NCI-H1048 (cell line): ENCODE measurements around the gene SPHK1.

Experiments
- DNase-seq: peaks from one replicate; lab custom pipeline; 2025; lab: John Stamatoyannopoulos, UW

Gene SPHK1

DNA sequence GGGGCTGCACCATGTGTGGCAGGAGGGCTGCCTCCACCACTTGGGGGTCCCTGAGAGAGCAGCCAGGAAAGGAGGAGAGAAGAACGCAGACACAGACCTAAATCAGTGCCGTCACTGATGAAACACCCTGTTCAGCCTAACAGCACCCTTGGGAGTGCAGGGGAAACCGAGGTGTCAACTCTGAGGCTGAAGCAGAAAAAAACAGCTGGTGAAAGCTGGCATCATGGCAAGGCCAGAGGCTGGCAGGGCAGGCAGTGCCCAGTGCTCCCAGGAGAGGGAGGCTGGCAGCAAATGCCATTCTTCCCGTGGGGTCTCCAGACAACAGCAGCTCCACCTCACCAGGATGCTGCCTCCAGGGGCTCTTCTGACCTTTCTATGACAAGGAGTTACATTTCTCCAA lies 23.1 kb downstream of the SPHK1 start:
- DNase-seq: no peak

DNA sequence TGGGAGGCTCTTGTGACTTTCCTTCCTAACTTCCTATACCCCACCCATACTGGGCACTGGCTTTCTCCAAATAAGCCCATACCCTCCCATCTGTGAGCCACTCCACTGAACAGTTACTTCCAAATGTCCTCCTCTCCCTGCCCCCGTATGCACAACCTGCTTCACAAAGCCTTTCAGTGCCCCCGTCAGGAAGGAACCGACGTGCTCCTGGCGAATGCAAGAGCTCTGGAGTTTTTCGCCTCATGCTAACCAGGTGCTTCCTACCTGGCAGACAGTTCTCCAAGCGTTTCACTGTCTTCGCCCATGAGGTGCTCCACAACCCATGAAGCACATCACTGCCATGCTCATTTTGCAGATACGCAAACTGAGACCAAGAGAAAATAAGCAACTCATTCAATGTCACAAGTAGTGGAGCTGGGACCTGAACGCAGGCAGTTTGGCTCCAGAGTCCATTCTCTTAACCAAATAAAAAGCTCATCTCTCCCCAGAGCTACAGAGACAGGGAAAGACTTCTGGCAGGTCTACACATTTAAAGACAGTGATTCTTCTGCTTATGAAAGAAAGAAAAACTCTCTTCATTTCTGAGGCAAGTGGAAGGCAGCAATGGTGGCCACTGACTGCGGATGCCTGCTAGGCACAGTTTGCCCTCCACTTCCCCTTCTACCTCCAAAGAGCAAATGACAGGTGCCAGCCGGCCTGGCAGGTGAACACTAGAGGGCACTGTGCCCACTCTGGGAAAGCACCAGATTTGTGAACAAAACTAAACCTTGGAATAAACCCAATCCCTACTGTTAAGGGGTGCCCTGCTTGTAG lies 23.8 kb downstream of the SPHK1 start:
- no peak for DNase-seq

DNA sequence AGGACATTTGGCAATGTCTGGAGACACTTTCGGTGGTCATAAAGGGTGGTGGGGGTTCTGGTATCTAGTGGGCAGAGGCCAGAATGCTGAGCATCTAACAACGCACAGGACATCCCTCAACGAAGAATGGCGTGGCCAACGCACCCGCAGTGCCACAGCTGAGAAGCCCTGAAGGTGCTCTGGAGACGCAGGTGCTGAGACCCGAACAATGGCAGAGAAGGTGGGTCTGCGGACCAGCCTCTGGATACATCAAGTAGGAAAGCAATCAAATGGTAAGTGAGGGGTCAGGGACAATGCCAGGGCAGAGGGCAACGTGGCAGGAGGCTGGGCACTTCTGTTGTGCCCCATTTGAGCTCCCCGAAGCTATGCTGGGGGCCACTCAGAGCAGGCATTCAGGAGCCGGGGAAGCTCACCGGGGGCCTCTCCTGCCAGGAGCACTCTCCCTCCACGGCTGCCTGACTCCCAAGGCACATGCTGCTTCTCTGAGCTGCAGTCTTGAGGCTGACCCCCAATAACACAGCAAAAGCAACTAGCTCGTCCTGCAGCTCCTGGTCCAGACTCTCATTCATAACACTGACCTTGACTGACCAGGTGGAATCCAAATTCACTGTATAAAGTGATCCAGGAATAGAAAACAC lies 26.0 kb downstream of the SPHK1 start:
- no peak for DNase-seq

DNA sequence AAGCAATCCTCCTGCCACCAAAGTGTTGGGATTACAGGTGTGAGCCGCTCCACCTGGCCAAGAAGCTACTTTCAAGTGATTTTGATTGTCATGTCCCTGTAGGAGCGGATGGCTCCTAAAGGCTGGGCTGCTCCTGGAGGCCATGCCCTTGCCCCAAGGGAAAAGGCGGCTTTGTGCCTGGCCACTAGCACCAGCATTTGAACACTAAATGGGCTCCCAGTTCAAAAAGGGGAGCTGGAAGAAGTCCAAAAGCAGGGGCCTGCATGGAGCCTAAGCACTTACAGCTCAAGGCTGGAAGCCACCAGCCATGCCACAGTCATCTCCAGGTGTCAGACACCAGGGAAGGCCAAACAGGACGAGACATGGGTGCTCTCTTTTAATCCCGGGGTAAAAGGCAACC lies 26.8 kb downstream of the SPHK1 start:
- DNase-seq: no peak

DNA sequence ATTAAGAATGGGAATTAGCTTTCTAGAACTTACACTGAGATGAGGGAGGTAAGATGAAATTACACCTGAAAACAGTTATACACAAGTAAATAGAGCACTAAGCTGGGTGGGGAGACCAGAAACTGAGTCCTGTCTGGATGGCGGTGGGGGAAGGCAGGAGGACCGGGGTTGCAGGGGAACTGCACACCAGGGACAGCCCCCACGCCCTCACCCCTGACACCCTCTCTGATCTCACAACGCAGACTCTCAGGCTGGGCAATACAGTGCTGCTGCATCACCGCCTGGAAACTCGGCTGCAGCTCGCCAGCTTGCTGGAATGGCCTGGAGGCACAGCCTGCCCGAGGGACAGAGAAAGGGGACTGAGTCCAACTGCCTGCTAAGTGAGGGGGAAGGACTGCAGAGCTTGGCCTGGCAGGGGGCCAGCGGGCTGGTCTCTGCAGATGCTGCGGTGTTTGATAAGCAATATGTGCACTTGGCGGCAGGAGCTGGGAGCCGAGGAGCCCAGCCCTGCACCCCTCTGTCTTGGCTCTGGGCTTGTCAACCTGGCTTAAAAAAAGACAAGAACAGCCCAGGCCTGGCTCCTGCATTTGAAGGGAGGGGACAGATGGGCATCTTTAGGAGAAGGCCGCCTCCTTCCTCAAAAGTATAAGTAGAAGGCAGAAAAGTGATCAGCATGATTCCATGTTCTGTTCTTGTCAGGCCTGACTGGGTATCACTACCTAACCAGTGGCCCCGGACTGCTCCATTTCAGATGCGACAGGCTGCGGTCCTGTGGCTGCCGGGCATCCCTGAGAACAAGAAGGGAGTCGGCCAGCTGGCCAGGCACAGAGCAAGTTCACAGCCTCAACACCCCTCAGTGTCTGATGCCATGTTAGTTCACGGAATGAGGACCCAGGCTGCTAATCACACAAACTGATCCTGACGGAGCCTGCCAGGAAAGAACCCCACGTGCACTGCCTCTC lies 30.2 kb downstream of the SPHK1 start:
- DNase-seq: no peak

DNA sequence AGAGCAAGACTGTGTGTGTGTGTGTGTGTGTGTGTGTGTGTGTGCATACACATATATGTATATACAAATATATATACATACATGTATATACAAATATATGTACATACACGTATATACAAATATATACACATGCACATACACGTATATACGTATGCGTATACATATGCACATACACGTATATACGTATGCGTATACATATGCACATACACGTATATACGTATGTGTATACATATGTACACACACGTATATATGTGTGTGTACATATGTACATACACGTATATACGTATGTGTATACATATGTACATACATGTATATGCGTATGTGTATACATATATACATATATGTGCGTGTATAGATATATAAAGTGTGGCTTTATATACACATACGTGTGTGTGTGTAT lies 31.4 kb downstream of the SPHK1 start:
- DNase-seq: no peak

DNA sequence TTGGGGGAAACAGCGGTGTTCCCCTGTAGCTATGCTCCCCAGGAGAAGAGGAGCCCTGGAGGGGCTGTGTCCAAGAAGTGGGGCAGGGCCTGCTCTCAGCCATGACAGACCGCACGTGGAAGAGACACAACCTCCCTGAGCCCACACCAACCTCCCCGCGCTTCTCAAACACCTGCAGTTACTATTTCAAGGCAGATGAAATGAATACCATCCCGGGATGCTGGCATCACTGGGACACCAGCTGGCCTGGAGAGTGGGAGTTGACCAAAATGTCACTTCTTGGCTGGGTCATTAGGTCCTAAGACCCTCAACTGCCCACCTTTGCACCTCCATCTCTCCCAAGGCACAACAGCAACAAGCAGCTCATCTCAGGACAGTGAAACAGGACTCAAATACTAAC lies 32.0 kb downstream of the SPHK1 start:
- no peak for DNase-seq

DNA sequence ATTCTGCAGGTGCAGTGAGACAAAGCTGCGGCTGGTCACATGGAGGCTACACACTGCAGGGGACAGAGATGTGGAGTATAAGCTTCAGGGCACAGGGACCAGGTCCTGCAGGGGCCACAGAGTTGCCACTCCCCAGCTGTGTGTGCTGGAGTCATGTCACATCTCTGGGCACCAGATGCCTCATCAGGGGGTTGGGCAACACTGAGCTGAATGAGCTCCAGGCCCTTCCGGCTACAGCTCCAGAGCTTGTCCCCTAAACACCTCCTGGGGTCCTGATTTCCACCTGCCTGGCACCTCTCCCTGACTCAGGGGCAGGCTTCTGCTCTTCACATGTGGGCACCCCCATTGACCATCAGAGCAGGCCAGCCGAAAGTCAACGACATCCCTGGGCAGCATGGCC lies 32.5 kb downstream of the SPHK1 start:
- no peak for DNase-seq

DNA sequence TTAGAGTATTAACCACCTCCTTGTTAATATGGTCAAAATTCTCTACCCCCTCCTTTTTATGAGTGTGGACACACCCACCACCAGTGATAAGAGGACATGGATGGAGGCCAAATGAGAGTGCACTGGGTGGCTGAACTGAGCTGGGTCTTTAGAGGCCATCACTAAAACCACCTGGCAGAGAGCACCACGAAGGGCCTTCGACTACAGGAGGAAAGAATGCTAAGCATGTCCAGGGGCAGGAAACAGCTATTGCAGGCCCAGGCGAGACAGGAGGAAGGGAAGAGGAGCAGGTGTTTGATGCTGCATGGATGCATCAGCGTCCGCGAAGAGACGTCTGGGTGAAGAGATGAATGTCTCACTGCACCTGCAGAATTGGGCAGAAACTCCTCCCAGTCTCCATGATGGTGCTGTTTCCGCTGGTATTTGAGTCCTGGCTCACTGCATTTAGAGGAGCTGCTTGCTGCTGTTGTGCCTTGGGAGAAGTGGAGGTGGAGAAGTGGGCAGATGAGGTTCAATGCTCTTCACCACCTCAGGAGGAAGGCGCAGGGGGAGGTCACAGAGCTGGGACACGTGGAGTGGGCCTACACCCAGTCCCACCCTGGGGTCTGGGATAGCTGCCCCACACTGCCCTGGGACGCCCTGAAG lies 33.2 kb downstream of the SPHK1 start:
- no peak for DNase-seq

DNA sequence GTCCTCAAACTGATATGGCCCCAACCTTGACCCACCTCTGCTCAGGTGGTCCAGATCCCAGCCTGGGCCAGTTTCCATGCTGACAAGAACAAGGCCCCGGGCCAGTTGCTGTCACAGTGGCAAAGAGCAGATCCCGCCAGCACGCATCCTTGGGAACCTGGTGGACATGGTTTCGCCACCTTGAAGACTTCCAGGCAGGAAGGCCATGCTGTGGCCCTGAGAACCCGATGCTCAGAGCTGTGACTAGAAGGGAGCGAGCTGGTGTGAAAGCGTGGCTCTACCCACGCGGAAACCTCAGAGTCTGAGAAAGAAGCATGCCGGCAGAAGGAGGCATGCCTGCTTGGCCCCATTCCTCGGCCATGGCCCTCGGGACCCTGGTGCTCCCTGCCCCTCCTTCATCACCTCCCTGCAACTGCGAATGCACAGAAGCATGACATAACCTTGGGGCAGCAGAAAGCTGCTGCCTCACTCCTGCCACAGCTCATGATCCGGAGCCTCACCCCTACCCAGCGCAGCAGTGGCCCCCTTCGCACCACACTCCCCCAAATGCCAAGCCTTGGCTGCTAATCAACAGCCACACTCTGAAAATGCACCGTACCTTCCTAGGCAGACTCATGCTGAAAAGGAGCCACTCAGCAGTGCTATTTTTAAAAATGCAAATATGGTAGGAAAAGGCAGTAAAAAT lies 35.3 kb downstream of the SPHK1 start:
- DNase-seq: no peak

DNA sequence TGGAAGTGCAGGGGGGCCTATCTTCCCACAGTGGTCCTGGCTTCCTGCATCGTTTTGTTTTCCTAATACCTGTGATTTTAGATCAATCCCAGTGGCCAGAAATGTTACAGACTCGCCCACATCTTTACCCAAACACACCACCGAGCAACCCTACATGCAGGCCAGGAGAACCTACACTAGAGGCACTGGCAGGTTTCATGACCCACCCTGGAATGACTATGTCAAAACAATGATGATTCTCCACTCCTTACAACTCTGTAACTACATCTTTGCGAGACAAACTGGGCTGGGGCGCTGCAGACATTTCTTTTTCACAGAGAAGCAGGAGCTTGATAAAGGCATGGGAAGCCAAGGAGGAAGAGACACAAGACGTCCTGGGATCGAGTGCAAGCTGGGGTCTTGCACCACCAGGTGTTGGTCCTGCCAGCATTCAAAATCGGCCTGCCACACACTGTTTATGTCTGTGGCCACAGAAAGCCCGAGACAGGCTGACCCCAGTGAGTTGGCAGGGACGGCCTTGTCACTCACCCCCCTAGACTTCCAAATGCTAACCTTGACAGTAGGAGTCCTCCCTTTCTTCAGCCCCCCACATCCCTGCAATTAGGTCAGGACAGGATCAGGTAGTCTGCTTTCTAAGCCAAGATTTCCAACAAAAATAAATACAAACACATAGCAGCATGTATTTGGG lies 36.1 kb downstream of the SPHK1 start:
- no peak for DNase-seq

DNA sequence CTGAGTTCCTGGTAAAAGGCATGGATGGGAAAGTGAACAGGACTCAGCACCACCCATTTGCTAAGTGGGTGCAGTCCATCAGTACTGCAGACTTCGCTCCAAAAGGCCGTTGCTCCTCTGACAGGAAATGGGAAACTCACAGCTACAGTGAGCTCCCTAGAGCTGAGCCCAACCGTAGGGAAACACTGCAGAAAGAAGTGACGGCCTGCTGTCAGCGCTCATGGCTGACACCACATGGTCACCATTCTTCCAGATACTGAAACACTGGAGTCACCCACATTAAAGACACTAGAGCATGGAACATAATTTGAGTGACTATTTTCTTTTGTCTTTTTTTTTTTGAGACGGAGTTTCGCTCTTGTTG lies 36.6 kb downstream of the SPHK1 start:
- no peak for DNase-seq

DNA sequence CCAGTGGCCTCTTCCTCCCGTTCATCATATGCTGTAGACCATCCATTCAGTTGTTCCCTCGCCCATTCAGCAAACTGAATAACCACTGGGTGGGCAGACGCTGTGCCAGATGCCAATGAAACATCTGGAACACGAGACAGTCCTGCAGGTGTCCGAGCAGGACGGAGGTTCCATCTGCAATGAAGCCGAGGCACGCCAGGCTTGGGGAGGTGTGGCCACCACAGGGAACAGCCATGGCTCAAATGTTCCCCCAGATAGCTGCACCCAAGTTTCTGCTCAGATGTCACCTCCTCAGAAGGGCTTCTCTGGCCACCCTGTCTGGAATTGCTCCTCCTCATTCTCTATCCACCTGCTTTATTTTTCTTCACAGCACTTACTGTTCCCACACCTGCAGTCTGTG lies 38.0 kb downstream of the SPHK1 start:
- DNase-seq: no peak

DNA sequence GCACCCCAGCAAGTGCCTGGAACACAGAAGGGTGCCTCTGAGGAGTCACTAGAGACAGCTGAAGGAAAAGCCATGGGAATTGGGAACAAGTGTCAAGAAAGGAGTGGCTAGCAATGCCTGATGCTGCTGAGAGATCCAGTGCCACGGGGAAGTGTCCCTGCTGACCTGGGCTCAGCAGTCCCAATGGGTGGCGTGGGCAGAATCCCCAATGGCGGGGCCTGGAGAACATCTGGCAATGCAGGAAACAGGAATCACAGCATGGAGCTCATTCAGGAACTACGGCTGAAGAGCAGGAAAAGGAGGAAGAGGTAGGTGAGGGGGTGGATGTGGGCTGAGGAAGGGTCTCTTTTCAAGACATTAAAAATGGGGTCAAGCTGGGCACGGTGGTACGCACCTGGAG lies 38.5 kb downstream of the SPHK1 start:
- no peak for DNase-seq

DNA sequence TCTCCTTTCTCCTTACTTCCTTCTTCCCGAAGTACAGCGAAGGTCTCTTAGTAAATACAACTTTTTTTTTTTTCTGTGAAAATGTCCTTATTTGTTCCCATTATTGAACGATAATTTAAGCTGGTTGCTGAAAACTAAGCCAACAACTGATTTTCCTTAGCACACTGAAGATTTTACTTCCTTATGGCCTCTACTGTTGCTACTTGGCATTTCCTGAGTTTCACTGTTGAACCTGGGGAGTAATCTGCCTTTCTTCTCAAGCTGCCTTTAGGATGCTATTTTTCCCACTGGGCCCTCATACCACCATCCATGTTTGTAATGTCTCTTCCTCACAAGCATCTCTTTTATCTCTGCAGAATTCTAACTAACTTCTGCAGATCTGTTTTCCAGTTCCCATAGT lies 42.4 kb downstream of the SPHK1 start:
- DNase-seq: no peak

DNA sequence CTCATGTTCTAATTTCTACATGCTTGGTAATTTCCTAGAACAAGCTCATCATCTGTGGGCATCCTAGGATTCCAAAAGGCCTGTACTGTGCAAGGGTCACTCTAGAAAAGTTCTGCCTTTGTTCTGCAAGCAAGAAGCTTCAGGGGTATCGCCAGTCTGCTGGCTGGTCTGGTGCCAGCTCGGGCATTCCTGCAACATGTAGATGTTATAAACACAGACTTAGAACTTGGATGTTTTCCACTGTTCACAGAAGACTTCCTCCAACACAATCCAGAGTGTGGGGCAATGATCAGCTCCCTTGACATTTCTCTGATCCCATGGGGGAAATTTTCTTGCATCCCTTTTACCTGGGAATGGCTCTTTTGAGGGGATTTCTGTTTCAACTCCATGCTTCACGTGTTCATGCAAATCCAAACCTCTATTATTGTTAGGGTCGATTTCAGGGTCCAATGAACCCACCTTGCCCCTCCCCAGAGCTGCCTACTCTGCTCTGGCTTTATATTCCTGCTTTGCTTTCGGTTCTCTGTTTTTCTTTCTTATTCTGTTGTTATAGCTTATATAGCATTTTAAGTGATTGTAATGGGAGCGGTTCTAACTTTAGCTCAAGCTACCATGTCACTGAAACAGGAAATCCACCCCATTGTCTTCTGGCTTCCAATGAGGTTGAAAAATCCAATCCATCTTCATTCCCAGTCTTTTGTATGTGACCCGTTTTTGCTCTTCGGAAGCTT lies 43.3 kb downstream of the SPHK1 start:
- no peak for DNase-seq

DNA sequence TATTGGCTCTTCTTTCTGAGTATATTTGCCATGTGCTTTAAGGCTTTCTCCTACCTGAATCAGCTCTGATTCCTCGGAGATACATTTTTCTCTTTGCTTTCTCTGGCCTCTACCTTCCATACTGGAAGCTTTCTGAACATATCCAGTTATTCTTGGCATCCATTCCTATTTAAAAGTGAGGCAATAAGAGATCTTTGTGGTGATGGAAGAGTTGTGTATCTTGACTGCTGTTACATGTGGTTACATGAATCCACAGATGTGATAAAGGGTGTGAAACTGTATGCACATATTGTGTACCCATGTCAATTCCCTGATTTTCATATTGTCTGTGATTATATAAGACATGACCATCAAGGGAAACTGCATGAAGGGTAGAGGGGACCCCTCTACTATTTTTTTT lies 44.1 kb downstream of the SPHK1 start:
- no peak for DNase-seq

DNA sequence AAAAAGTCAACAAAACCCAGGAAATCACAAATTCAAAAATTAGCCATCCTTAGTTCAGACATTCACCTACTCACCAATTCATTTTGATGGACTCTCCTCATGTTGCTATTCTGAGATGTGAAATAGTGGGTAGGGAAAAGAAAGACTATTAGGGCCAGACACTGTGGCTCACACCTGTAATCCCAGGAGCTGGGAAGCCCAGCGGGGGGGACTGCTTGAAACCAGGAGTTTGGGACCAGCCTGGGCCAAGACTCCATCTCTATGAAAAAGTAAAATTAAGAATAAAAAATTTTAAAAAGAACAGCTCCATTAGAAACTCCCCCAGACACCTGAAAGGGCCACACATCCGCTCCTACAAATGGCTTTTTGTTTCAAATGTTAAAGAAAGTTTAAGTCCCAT lies 47.1 kb downstream of the SPHK1 start:
- no peak for DNase-seq

DNA sequence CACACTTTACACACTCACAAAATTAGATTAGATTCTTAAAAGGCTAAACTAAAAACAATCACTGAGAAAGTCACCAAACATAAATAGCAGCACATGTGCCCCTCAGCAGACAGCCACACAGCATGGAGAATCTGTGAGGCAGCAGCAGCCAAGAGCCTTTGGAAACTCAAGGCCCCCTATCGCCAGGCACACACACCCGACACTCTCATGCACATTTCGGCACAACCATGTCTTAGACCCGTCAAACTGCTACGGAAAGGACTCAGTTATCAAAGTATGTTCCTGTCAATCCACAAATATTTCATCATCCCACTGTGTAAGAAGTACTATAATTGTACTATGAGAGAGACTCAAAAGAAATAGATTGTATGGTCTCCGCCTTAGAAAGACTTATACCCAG lies 47.6 kb downstream of the SPHK1 start:
- no peak for DNase-seq

DNA sequence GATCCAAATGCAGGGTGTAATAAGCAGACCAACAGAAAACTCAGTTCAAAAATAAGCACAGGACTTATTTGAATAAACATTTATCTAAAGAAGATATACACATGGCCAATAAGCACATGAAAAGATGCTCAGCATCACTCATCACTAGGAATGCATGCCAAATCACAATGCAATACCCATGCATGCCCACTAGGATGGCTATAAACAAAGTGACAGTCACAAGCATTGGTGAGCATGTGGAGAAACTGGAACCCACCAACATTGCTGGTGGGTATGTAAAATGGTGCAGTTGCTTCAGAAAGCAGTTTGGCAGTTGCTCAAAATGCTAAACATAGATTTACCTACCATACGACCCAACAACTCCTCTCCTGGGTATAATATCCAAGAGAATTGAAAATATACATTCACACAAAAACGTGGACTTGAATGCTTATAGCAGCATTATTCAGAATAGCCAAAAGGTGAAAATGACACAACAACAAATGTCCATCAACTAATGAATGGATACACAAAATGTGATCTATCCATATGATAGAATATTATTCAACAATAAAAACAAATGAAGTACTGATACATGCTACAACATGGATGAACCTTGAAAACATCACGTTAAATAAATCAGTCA lies 48.4 kb downstream of the SPHK1 start:
- DNase-seq: no peak
